OCI-LY3 (cell line): ENCODE measurements around the gene KCND1.

Experiments
- CTCF ChIP-seq: fragments of 200-600, 300-600 bp; sonication (generic); IDR thresholded peaks from 2 replicates; pipeline ENCODE4 v1.5.1; 2014; ENCODE audit warnings: antibody characterized with exemption, low read length, low read depth
- EZH2phosphoT487 ChIP-seq: fragments of 200-600 bp; shearing (Covaris generic); IDR thresholded peaks from 2 replicates; pipeline ENCODE4 v1.6.1; 2018; ENCODE audit warnings: antibody characterized with exemption, mixed run types, low read depth

GRCh38 chrX:48917139-48918001, 54.3 kb downstream of the KCND1 start:
- TF ChIP-seq EZH2phosphoT487 (no peak), CTCF (peak; percentile 85)
